Vagina (tissue), 2 donors: Measurements from ENCODE around the gene RAB40C. TPM values are rescaled to one million over a fixed set of nuclear protein-coding genes. Genes with fewer than 3 reads are reported as not detected.

Experiments used
- DNase-seq, 2 donors: peaks; one replicate each; pipeline ENCODE4 v3.0.0-alpha.2; 2017; ENCODE audit errors: extremely low spot score in 2 of 2
- H3K27ac ChIP-seq: fragments of 200-600 bp; sonication (generic); one replicate; pipeline ENCODE4 v1.5.1; 2019
- H3K27me3 ChIP-seq: fragments of 200-600 bp; sonication (generic); one replicate; pipeline ENCODE4 v1.5.1; 2019
- H3K36me3 ChIP-seq, 2 donors: fragments of 200-600 bp; sonication (generic); one replicate each; pipeline ENCODE4 v1.5.1; 2017 to 2019
- H3K4me1 ChIP-seq: fragments of 200-600 bp; sonication (generic); one replicate; pipeline ENCODE4 v1.5.1; 2019
- H3K4me3 ChIP-seq, 2 donors: fragments of 200-600 bp; sonication (generic); 1 replicate in 1 of 2; 2 replicates in 1 of 2; pipeline ENCODE4 v1.5.1; 2016 to 2019
- H3K9me3 ChIP-seq: fragments of 200-600 bp; sonication (generic); one replicate; pipeline ENCODE4 v1.5.1; 2019
- POLR2A ChIP-seq, 2 donors: fragments of 450-650 bp; IDR thresholded peaks; one replicate each; pipeline ENCODE4 v1.6.1; 2017; ENCODE audit warnings: antibody characterized with exemption in 2 of 2, mild to moderate bottlenecking in 2 of 2, moderate library complexity in 2 of 2
- POLR2AphosphoS5 ChIP-seq, 2 donors: sonication (generic); formaldehyde crosslinking; IDR thresholded peaks; one replicate each; pipeline ENCODE4 v1.9.0; 2017; ENCODE audit warnings: antibody characterized with exemption in 2 of 2, mild to moderate bottlenecking in 2 of 2, low read depth in 1 of 2; ENCODE audit not compliant: insufficient read depth in 1 of 2
- intact Hi-C: fragments of 100-400 bp; cut with DNase I; formaldehyde crosslinking; loops from one replicate; pipeline ENCODE4 v1.15.1; 2023
- total RNA-seq: library from RNA; depleted of rRNA; stranded (reverse); fragments of >200 nt; gene quantifications from one replicate; pipeline ENCODE4 v1.2.3, GENCODE V29; 2016
- TF ChIP-seq, protein P1 (sequence below), 3 experiments: fragments of 450-650 bp in 2 of 3; fragments of 200-600 bp in 1 of 3; sonication (generic) in 1 of 3; IDR thresholded peaks; one replicate each; pipeline ENCODE4 v1.5.1; 2017 to 2019; ENCODE audit warnings: antibody characterized with exemption in 3 of 3, mild to moderate bottlenecking in 2 of 3, moderate library complexity in 2 of 3

Gene RAB40C
- total RNA-seq, 1 donor from 2014 or later, result 41.3 TPM

DNA sequence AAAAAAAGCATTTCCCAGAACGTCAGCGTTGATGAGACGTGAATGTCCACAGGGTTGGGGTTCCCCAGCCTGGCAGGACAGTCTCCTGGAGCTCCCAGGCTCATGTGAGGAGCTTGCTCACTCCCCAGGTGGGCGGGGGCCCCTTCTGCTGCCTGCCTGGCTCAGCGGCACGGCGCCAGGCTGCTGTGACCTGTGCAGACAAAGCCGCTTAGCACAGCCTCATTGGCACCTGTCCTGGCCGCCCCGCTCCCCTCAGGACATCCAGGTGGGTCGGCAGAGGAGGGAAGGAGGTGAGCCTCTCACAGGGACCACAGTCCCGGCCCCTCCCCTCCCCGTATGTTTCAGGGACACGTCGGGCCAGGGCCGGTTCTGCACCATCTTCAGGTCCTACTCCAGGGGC is 28.0 kb downstream of the RAB40C start:
- H3K9me3 ChIP-seq, result no peaks in the 10 kb centered on the region
- intact Hi-C loops, result no loop called here
- no peak for DNase-seq
- no peaks in the 10 kb centered on the region for H3K27me3 ChIP-seq
- no peak overlapping the region for H3K4me3 ChIP-seq
- TF ChIP-seq POLR2AphosphoS5 (IDR thresholded peaks at IDR 0.05; ENCODE audit: insufficient read depth in 1 of 2, low read depth in 1 of 2) (no peak), POLR2A (IDR thresholded peaks at IDR 0.05) (no peak)
- TF ChIP-seq, protein P1, sequence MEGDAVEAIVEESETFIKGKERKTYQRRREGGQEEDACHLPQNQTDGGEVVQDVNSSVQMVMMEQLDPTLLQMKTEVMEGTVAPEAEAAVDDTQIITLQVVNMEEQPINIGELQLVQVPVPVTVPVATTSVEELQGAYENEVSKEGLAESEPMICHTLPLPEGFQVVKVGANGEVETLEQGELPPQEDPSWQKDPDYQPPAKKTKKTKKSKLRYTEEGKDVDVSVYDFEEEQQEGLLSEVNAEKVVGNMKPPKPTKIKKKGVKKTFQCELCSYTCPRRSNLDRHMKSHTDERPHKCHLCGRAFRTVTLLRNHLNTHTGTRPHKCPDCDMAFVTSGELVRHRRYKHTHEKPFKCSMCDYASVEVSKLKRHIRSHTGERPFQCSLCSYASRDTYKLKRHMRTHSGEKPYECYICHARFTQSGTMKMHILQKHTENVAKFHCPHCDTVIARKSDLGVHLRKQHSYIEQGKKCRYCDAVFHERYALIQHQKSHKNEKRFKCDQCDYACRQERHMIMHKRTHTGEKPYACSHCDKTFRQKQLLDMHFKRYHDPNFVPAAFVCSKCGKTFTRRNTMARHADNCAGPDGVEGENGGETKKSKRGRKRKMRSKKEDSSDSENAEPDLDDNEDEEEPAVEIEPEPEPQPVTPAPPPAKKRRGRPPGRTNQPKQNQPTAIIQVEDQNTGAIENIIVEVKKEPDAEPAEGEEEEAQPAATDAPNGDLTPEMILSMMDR (IDR thresholded peaks at IDR 0.05), result no peak
- H3K27ac ChIP-seq, result no peak overlapping the region
- peaks cover 29% of the 10 kb centered on the region for H3K4me1 ChIP-seq
- H3K36me3 ChIP-seq, result no peaks in the 10 kb centered on the region

GRCh38 chr16:619476-620100 is 29.7 kb downstream of the RAB40C start:
- no peaks in the 10 kb centered on the region for H3K27me3 ChIP-seq
- no peak overlapping the region for H3K27ac ChIP-seq
- H3K4me1 ChIP-seq, result peaks cover 32% of the 10 kb centered on the region
- no peak for DNase-seq
- H3K4me3 ChIP-seq, result no peak overlapping the region
- no peaks in the 10 kb centered on the region for H3K9me3 ChIP-seq
- TF ChIP-seq POLR2A (IDR thresholded peaks at IDR 0.05) (no peak), POLR2AphosphoS5 (IDR thresholded peaks at IDR 0.05; ENCODE audit: insufficient read depth in 1 of 2, low read depth in 1 of 2) (no peak)
- intact Hi-C loops, result no loop called here
- H3K36me3 ChIP-seq, result no peaks in the 10 kb centered on the region

- Histone ChIP-seq H3K9me3 (no peaks in the 10 kb centered on the region), H3K27me3 (no peaks in the 10 kb centered on the region), H3K36me3 (no peaks in the 10 kb centered on the region), H3K4me1 (peaks cover 33% of the 10 kb centered on the region), H3K4me3 (no peak overlapping the region), H3K27ac (peak overlapping the region; percentile 81)
- TF ChIP-seq POLR2AphosphoS5 (IDR thresholded peaks at IDR 0.05; ENCODE audit: insufficient read depth in 1 of 2, low read depth in 1 of 2) (no peak), POLR2A (IDR thresholded peaks at IDR 0.05) (no peak)
- TF ChIP-seq, protein P1 (IDR thresholded peaks at IDR 0.05), result no peak
- intact Hi-C loops, result no loop called here
- DNase-seq, result no peak
Measured at GRCh38 chr16:620700-621525, 31.0 kb downstream of the RAB40C start.

DNA sequence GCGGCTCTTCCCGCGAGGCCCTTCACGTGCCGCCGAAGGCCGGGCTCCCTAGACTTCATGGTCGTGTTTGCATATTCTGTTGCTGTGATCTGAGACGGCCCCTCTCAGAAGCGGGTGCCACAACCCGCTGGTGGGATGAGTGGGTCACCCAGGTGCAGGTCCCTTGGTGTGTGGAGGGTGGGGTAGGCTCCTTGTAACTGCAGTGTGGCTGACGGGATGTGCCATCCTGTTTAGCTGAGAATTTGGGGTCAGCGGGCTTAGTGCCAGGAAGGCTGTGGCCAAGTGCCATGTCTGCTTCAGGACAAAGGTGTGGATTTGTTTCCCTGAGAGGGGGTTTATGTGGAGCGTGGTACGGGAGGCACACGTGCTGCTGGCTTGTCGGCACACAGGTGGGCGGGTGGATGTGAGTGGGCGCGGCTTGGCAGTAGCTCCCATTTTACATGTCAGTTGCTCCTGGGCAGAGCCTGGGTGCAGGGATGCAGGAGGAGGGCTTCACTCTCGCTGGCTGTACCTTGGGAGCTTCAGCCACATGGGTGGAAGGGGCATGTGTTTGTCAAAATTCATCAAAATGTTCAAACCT is 31.8 kb downstream of the RAB40C start:
- no peak for DNase-seq
- TF ChIP-seq POLR2A (IDR thresholded peaks at IDR 0.05) (no peak), POLR2AphosphoS5 (IDR thresholded peaks at IDR 0.05; ENCODE audit: insufficient read depth in 1 of 2, low read depth in 1 of 2) (no peak)
- TF ChIP-seq, protein P1 (IDR thresholded peaks at IDR 0.05), result no peak
- Histone ChIP-seq H3K4me1 (peaks cover 40% of the 10 kb centered on the region), H3K27ac (peak overlapping the region; percentile 81), H3K27me3 (no peaks in the 10 kb centered on the region), H3K4me3 (no peak overlapping the region), H3K36me3 (no peaks in the 10 kb centered on the region), H3K9me3 (no peaks in the 10 kb centered on the region)
- intact Hi-C loops, result no loop called here

GRCh38 chr16:622920-623280 is 33.0 kb downstream of the RAB40C start:
- H3K27me3 ChIP-seq, result no peaks in the 10 kb centered on the region
- H3K4me1 ChIP-seq, result peaks cover 42% of the 10 kb centered on the region
- intact Hi-C loops, result no loop called here
- DNase-seq, result no peak
- H3K4me3 ChIP-seq, result peak overlapping the region in 1 of 2 donors; percentile 7
- H3K36me3 ChIP-seq, result no peaks in the 10 kb centered on the region
- H3K9me3 ChIP-seq, result no peaks in the 10 kb centered on the region
- TF ChIP-seq, protein P1 (IDR thresholded peaks at IDR 0.05), result no peak
- TF ChIP-seq POLR2A (IDR thresholded peaks at IDR 0.05) (no peak), POLR2AphosphoS5 (IDR thresholded peaks at IDR 0.05; ENCODE audit: insufficient read depth in 1 of 2, low read depth in 1 of 2) (no peak)
- peak overlapping the region; percentile 81 for H3K27ac ChIP-seq
